Measurements from ENCODE around the gene VPS45. TPM values are rescaled to one million over a fixed set of nuclear protein-coding genes. Genes with fewer than 3 reads are reported as not detected.
"Not testable (repeated sequence)": the region's sequence is repeated elsewhere in the genome, so short reads cannot be mapped to it uniquely, and the experiment has no call there.

VPS45 gene
- total and polyA plus RNA-seq, 10 donors = 16.2 to 62.8 (median 42.1) TPM

DNA sequence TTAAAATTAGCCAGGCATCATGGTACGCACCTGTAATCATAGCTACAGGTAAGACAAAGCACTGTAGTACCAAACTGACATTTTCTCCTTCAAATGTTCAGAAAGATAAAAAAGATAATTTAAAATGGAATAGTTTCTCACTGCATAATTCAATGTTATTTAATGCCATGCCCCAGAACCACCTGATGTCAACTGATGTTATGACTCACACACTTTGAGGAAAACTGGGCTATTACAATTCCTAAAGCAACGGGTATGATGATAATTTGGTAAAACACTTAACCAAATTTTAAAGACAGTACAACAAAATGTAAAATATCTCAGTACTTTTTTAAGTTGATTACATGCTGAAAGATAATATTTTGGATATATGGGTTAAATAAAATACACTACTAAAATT is 59.2 kb downstream of the VPS45 start:
- TF ChIP-seq POLR2A (IDR thresholded peaks at IDR 0.05) (no peak), POLR2AphosphoS5 (IDR thresholded peaks at IDR 0.05) (no peak)
- TF ChIP-seq, protein P1, sequence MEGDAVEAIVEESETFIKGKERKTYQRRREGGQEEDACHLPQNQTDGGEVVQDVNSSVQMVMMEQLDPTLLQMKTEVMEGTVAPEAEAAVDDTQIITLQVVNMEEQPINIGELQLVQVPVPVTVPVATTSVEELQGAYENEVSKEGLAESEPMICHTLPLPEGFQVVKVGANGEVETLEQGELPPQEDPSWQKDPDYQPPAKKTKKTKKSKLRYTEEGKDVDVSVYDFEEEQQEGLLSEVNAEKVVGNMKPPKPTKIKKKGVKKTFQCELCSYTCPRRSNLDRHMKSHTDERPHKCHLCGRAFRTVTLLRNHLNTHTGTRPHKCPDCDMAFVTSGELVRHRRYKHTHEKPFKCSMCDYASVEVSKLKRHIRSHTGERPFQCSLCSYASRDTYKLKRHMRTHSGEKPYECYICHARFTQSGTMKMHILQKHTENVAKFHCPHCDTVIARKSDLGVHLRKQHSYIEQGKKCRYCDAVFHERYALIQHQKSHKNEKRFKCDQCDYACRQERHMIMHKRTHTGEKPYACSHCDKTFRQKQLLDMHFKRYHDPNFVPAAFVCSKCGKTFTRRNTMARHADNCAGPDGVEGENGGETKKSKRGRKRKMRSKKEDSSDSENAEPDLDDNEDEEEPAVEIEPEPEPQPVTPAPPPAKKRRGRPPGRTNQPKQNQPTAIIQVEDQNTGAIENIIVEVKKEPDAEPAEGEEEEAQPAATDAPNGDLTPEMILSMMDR (IDR thresholded peaks at IDR 0.05 in 8 of 11, conservative IDR thresholded peaks at IDR 0.05 in 3 of 11) = no peak
- Histone ChIP-seq H3K27me3 (replicated peaks in 1 of 7) (no peaks in the 10 kb centered on the region), H3K4me3 (no peak overlapping the region), H3K9me3 (no peaks in the 10 kb centered on the region), H3K36me3 (peaks cover 0 to 32% (median 0%) of the 10 kb centered on the region in 6 donors), H3K27ac (no peak overlapping the region), H3K4me1 (peaks cover 0 to 11% (median 0%) of the 10 kb centered on the region in 6 donors)
- intact Hi-C loops (cut with DNase I; ENCODE audit: low total_unique reads) = no loop called here
- no peak for DNase-seq
- 90 to 93% (median 93%) methylated on average over 2 of the region's 2 CpGs for WGBS, 5 donors

DNA sequence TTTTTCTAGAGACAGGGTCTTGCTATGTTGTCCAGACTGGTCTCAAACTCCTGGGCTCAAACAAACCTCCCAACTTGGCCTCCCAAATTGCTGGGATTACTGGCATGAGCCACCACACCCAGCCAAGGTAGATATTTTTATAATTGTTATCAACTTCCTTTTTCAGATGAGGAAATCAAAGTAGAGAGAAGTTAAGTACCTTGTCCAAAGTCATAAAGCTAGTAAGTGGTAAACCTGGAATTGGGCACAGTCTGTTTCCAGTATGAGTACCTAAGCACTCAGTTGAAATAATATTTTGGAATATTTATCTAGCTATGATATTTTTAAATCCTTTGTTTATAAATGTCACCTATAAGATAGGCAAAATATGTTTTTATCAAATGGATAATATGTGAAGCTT is 59.9 kb downstream of the VPS45 start:
- TF ChIP-seq POLR2AphosphoS5 (IDR thresholded peaks at IDR 0.05) (no peak), POLR2A (IDR thresholded peaks at IDR 0.05) (no peak)
- TF ChIP-seq, protein P1 (IDR thresholded peaks at IDR 0.05 in 8 of 11, conservative IDR thresholded peaks at IDR 0.05 in 3 of 11) = no peak
- peaks cover 0 to 11% (median 0%) of the 10 kb centered on the region in 6 donors for H3K4me1 ChIP-seq
- H3K9me3 ChIP-seq = no peaks in the 10 kb centered on the region
- no peak for DNase-seq
- peaks cover 0 to 25% (median 0%) of the 10 kb centered on the region in 6 donors for H3K36me3 ChIP-seq
- no peak overlapping the region for H3K27ac ChIP-seq
- H3K4me3 ChIP-seq = no peak overlapping the region
- H3K27me3 ChIP-seq (replicated peaks in 1 of 7) = no peaks in the 10 kb centered on the region
- intact Hi-C loops (cut with DNase I; ENCODE audit: low total_unique reads) = no loop called here

DNA sequence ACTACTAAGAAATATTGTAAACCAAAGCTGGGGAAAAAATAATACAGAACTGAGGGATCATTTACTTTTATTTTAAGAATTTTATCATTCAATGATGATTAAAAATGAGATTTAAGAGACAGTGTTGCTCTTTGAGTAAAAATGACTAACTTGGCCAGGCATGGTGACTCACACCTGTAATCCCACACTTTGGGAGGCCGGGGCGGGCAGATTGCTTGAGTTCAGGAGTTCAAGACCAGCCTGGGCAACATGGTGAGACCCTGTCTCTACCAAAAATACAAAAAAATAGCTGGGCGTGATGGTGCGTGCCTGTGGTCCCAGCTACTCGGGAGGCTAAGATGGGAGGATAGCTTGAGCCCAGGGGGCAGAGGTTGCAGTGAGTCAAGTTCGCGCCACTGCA is 60.3 kb downstream of the VPS45 start:
- H3K4me3 ChIP-seq = no peak overlapping the region
- H3K4me1 ChIP-seq = peaks cover 0 to 11% (median 0%) of the 10 kb centered on the region in 6 donors
- no peak for DNase-seq
- H3K9me3 ChIP-seq = no peaks in the 10 kb centered on the region
- H3K27me3 ChIP-seq (replicated peaks in 1 of 7) = no peaks in the 10 kb centered on the region
- intact Hi-C loops (cut with DNase I; ENCODE audit: low total_unique reads) = no loop called here
- H3K36me3 ChIP-seq = peaks cover 0 to 21% (median 0%) of the 10 kb centered on the region in 6 donors
- 90 to 98% (median 93%) methylated on average over 7 of the region's 7 CpGs for WGBS, 5 donors
- TF ChIP-seq POLR2A (IDR thresholded peaks at IDR 0.05) (no peak), POLR2AphosphoS5 (IDR thresholded peaks at IDR 0.05) (no peak)
- TF ChIP-seq, protein P1 (IDR thresholded peaks at IDR 0.05 in 8 of 11, conservative IDR thresholded peaks at IDR 0.05 in 3 of 11) = no peak
- no peak overlapping the region for H3K27ac ChIP-seq

DNA sequence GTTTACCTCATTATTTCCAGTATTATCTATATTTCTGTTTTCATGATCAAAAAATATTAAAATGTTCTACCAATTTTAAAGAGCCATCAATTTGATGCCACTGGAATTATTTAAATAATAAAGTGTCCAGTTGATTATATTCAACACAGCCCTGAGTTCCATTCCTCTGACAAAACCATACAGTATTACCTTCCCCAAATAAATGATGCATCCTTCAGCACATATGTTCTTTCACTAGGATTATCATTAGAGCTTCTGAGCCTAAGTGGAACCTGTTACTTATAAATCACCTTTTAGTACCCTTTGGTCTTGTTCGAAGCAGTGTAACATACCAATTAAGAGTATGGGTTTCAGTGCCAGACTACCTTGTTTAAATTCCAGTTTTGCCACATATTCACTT is 64.8 kb downstream of the VPS45 start:
- H3K4me3 ChIP-seq = no peak overlapping the region
- TF ChIP-seq POLR2AphosphoS5 (IDR thresholded peaks at IDR 0.05) (no peak), POLR2A (IDR thresholded peaks at IDR 0.05) (no peak)

DNA sequence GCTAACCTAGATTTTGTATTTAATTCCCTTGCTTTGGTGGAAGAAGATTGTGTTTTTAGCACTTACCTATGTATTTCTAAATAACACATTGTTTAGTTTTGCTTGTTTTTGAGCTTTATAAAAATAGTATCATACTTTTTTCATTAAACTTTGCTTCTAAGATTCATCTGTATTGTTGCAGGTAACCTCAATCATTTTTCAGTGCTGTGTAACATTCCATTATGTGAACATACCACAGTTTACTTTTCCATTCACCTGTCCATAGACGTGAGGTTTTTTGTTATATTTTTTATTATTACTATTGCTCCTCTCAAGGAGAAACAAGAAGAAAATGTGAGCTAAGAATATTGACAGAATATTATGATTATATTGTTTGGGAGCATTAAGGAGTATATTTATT is 67.0 kb downstream of the VPS45 start:
- intact Hi-C loops (cut with DNase I; ENCODE audit: low total_unique reads) = no loop called here
- no peaks in the 10 kb centered on the region for H3K27me3 ChIP-seq (replicated peaks in 1 of 7)
- no peaks in the 10 kb centered on the region for H3K9me3 ChIP-seq
- H3K27ac ChIP-seq = no peak overlapping the region
- peaks cover 0 to 24% (median 0%) of the 10 kb centered on the region in 6 donors for H3K36me3 ChIP-seq
- TF ChIP-seq, protein P1 (IDR thresholded peaks at IDR 0.05 in 8 of 11, conservative IDR thresholded peaks at IDR 0.05 in 3 of 11) = no peak
- TF ChIP-seq POLR2AphosphoS5 (IDR thresholded peaks at IDR 0.05) = no peak
- TF ChIP-seq POLR2A (IDR thresholded peaks at IDR 0.05) = no peak
- H3K4me1 ChIP-seq = no peaks in the 10 kb centered on the region
- H3K4me3 ChIP-seq = no peak overlapping the region
- 87 to 100% (median 97%) methylated on average over 1 of the region's 1 CpG for WGBS, 5 donors
- DNase-seq = no peak

More for the DNA sequence above, 64.8 kb downstream of the VPS45 start:
- Histone ChIP-seq H3K9me3 (no peaks in the 10 kb centered on the region), H3K36me3 (peaks cover 0 to 32% (median 0%) of the 10 kb centered on the region in 6 donors), H3K4me1 (peaks cover 0 to 6% (median 0%) of the 10 kb centered on the region in 6 donors), H3K27ac (no peak overlapping the region), H3K27me3 (replicated peaks in 1 of 7) (no peaks in the 10 kb centered on the region)
- intact Hi-C loops (cut with DNase I; ENCODE audit: low total_unique reads) = no loop called here
- DNase-seq = no peak
- 86 to 100% (median 97%) methylated on average over 1 of the region's 1 CpG for WGBS, 5 donors

DNA sequence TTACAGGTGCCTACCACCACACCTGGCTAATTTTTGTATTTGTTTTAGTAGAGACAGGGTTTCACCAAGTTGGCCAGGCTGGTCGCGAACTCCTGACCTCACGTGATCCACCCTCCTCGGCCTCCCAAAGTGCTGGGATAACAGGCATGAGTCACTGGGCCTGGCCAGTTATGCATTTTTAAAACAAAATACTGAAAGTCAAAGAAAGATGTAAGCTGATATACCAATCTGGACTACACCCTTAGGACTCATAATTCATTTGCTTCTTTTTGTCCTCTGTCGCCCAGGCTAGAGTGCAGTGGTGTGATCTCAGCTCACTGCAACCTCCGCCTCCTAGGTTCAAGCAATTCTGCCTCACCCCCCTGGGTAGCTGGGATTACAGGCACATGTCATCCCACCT is 67.8 kb downstream of the VPS45 start:
- DNase-seq; H3K4me3 ChIP-seq; intact Hi-C loops (cut with DNase I; ENCODE audit: low total_unique reads); H3K27me3 ChIP-seq (replicated peaks in 1 of 7); H3K4me1 ChIP-seq; H3K27ac ChIP-seq; H3K9me3 ChIP-seq: not testable (repeated sequence)
- WGBS, 5 donors = 94 to 98% (median 98%) methylated on average over 6 of the region's 6 CpGs
- peaks cover 0 to 20% (median 0%) of the 10 kb centered on the region in 6 donors for H3K36me3 ChIP-seq
